A549 treated with AZD2906 at 1 μM for 4 hours (cell line): ENCODE results near the gene CCNQ. TPM values are rescaled to one million over a fixed set of nuclear protein-coding genes. Genes with fewer than 3 reads are reported as not detected.

Source experiments
- total RNA-seq: library from RNA; stranded (reverse); fragments of 200-300 nt; extraction: Qiagen RNA extraction; gene quantifications from 5 replicates; pipeline ENCODE4 v1.2.3, GENCODE V29; 2022

The CCNQ gene
- 40.4 to 62.7 TPM (median 61.0 TPM) in 5 replicates for total RNA-seq

GRCh38 chrX:153598541-153599191, at the start of gene CCNQ:
Gene CCNQ, minus strand, starts transcription at chrX:153599139. Its CDS starts 66 bp downstream, at chrX:153599073.

GRCh38 chrX:153646620-153647373, 47.9 kb upstream of the CCNQ start, which contains the start of gene DUSP9:
Gene DUSP9, plus strand, starts transcription at chrX:153647203. Its CDS starts 751 bp downstream, at chrX:153647954.

Other genes starting within 250 kb of the CCNQ start
- gene PNMA6E, start 197.8 kb downstream of the CCNQ start, total RNA-seq: 0.02 to 0.07 TPM (median 0.05 TPM) in 3 of 5 replicates, not detected in the others
- gene ZFP92, start 187.7 kb downstream of the CCNQ start, total RNA-seq: 0.47 to 0.59 TPM (median 0.53 TPM) in 5 replicates
- 0.85 to 1.7 TPM (median 1.4 TPM) in 5 replicates for gene TREX2, start 153.1 kb downstream of the CCNQ start, total RNA-seq
- gene HAUS7, start 128.6 kb downstream of the CCNQ start, total RNA-seq: 47.9 to 58.0 TPM (median 52.0 TPM) in 5 replicates
- 0.03 TPM in 1 of 5 replicates, not detected in the others for gene BGN, start 104.2 kb downstream of the CCNQ start, total RNA-seq
- gene ATP2B3, start 81.5 kb downstream of the CCNQ start, total RNA-seq: 0.07 to 0.18 TPM (median 0.09 TPM) in 5 replicates
- gene DUSP9, start 48.1 kb upstream of the CCNQ start, total RNA-seq: 1.3 to 1.7 TPM (median 1.5 TPM) in 5 replicates
- gene PNCK, start 74.7 kb upstream of the CCNQ start, total RNA-seq: 0.18 to 0.34 TPM (median 0.21 TPM) in 5 replicates
- gene SLC6A8, start 88.8 kb upstream of the CCNQ start, total RNA-seq: 11.5 to 14.1 TPM (median 13.2 TPM) in 5 replicates
- gene BCAP31, start 125.2 kb upstream of the CCNQ start, total RNA-seq: 372 to 463 TPM (median 375 TPM) in 5 replicates
- gene ABCD1, start 125.7 kb upstream of the CCNQ start, total RNA-seq: 2.6 to 4.2 TPM (median 3.9 TPM) in 5 replicates
- 2.4 to 4.5 TPM (median 2.8 TPM) in 5 replicates for gene PLXNB3, start 165.1 kb upstream of the CCNQ start, total RNA-seq
- gene SRPK3, start 181.9 kb upstream of the CCNQ start, total RNA-seq: 0.03 to 0.11 TPM (median 0.06 TPM) in 3 of 5 replicates, not detected in the others
- gene IDH3G, start 195.2 kb upstream of the CCNQ start, total RNA-seq: 61.9 to 65.9 TPM (median 63.5 TPM) in 5 replicates
- gene SSR4, start 195.5 kb upstream of the CCNQ start, total RNA-seq: 359 to 445 TPM (median 413 TPM) in 5 replicates
- 3.0 to 3.7 TPM (median 3.5 TPM) in 5 replicates for gene PDZD4, start 231.4 kb upstream of the CCNQ start, total RNA-seq